K562 (cell line): ENCODE data around the gene ST6GALNAC5. TPM values are rescaled to one million over a fixed set of nuclear protein-coding genes. Genes with fewer than 3 reads are reported as not detected.

Experiments used
- ATAC-seq: fragments of 200-7000 bp; cut with Tn5 transposase; 3 replicates; pipeline ENCODE4 v1.9.1; 2020; ENCODE audit warnings: moderate library complexity
- BruUV-seq: library from RNA; stranded (reverse); fragments of 400-500 nt; replicated peaks from 2 replicates; lab custom pipeline; 2021; lab: Mats Ljungman, UMichigan
- CTCF ChIA-PET: fragments of 300-600 bp; formaldehyde crosslinking; extraction: SDS; loops from one replicate; lab custom pipeline; 2021; ENCODE audit warnings: low intra/inter-chr PET ratio; lab: Yijun Ruan, JAX
- POLR2A ChIA-PET: fragments of 300-600, 350-650 bp; sonication (Branson Sonifier 250); formaldehyde crosslinking; extraction: SDS; loops from one replicate; lab custom pipeline; 2021; ENCODE audit warnings: antibody characterized with exemption, inconsistent platforms; lab: Yijun Ruan, JAX
- DNase-seq, 4 experiments: peaks; one replicate each; pipeline versions ENCODE4 v3.0.0 to v3.0.0-alpha.2; 2011 to 2018; ENCODE audit warnings: low spot score in 3 of 4, mixed read lengths in 3 of 4; ENCODE audit errors: extremely low read depth in 1 of 4
- FAIRE-seq: peaks from 2 replicates; lab custom pipeline; 2011; peaks lifted over from hg19 to GRCh38; lab: Jason Lieb, UNC
- H2AFZ ChIP-seq: 2 replicates; pipeline ENCODE4 v1.6.0; 2011; ENCODE audit warnings: low read depth, low read length, control low read depth, inconsistent platforms
- H3K27ac ChIP-seq: fragments of 200-600 bp; 3 replicates; pipeline ENCODE4 v1.8.0; 2011; ENCODE audit warnings: low read depth, mild to moderate bottlenecking, control low read depth, inconsistent platforms, low read length, moderate library complexity, mixed read lengths; ENCODE audit errors: extremely low read depth
- H3K27me3 ChIP-seq, 2 experiments: fragments of 300-600 bp in 1 of 2; 2 replicates in 1 of 2; 3 replicates in 1 of 2; pipeline versions ENCODE4 v1.6.0 to v1.8.0; 2011; ENCODE audit warnings: inconsistent platforms in 2 of 2, low read length in 2 of 2, mild to moderate bottlenecking in 1 of 2, mixed read lengths in 1 of 2, moderate library complexity in 1 of 2; ENCODE audit not compliant: control insufficient read depth in 2 of 2, insufficient read depth in 2 of 2
- H3K36me3 ChIP-seq: fragments of 300-600 bp; 3 replicates; pipeline ENCODE4 v1.8.0; 2011; ENCODE audit warnings: mild to moderate bottlenecking, low read length, inconsistent platforms; ENCODE audit not compliant: control insufficient read depth, insufficient read depth
- H3K4me1 ChIP-seq, 2 experiments: fragments of 200-600 bp in 1 of 2; replicated peaks in 1 of 2; 2 replicates in 1 of 2; 3 replicates in 1 of 2; pipeline versions ENCODE4 v1.5.1 to v1.8.0; 2011; ENCODE audit warnings: inconsistent platforms in 2 of 2, low read length in 2 of 2, mild to moderate bottlenecking in 1 of 2, mixed read lengths in 1 of 2, moderate library complexity in 1 of 2; ENCODE audit not compliant: control insufficient read depth in 2 of 2, insufficient read depth in 2 of 2
- H3K4me2 ChIP-seq: 2 replicates; pipeline ENCODE4 v1.6.1; 2011; ENCODE audit warnings: low read length, control low read depth, inconsistent platforms, mixed read lengths; ENCODE audit not compliant: insufficient read depth
- H3K4me3 ChIP-seq: fragments of 200-600 bp; sonication (generic), shearing (Covaris generic); 2 replicates; pipeline ENCODE4 v1.5.1; 2016; ENCODE audit warnings: control low read depth, inconsistent platforms
- H3K79me2 ChIP-seq: fragments of 200-600 bp; 3 replicates; pipeline ENCODE4 v1.8.0; 2011; ENCODE audit warnings: low read length, inconsistent platforms; ENCODE audit not compliant: control insufficient read depth, insufficient read depth
- H3K9ac ChIP-seq, 2 experiments: 2 replicates each; pipeline versions ENCODE4 v1.6.0 to v1.6.1; 2011; ENCODE audit warnings: low read depth in 2 of 2, low read length in 2 of 2, control low read depth in 1 of 2, inconsistent platforms in 1 of 2, mild to moderate bottlenecking in 1 of 2, mixed read lengths in 1 of 2; ENCODE audit not compliant: insufficient read depth in 1 of 2
- H3K9me1 ChIP-seq: one replicate; pipeline ENCODE4 v1.6.0; 2011; ENCODE audit warnings: inconsistent platforms, mild to moderate bottlenecking, low read length, moderate library complexity; ENCODE audit not compliant: control insufficient read depth, insufficient read depth
- H3K9me3 ChIP-seq: replicated peaks from 2 replicates; pipeline ENCODE4 v1.5.1; 2011; ENCODE audit warnings: low read depth, low read length, inconsistent platforms; ENCODE audit not compliant: control insufficient read depth, insufficient read depth
- H4K20me1 ChIP-seq: replicated peaks from 2 replicates; pipeline ENCODE4 v1.6.1; 2011; ENCODE audit warnings: low read length, inconsistent platforms, mixed read lengths; ENCODE audit not compliant: control insufficient read depth, insufficient read depth
- ATF4 ChIP-seq: fragments of 450-650 bp; formaldehyde crosslinking; IDR thresholded peaks from 2 replicates; pipeline ENCODE4 v1.4.0; 2022; ENCODE audit warnings: mild to moderate bottlenecking, moderate library complexity
- BHLHE40 ChIP-seq: IDR thresholded peaks from 2 replicates; pipeline ENCODE4 v1.6.1; 2011; ENCODE audit warnings: low read length, improper control_type of control experiment
- ELK1 ChIP-seq: sonication (generic); formaldehyde crosslinking; IDR thresholded peaks from 2 replicates; pipeline ENCODE4 v1.8.1; 2022; ENCODE audit warnings: missing genetic modification reagents
- GABPB1 ChIP-seq: sonication (generic); formaldehyde crosslinking; IDR thresholded peaks from 2 replicates; pipeline ENCODE4 v1.8.0; 2022; ENCODE audit warnings: mild to moderate bottlenecking, missing genetic modification reagents
- GATAD2A ChIP-seq: fragments of 450-650 bp; IDR thresholded peaks from 2 replicates; pipeline ENCODE4 v1.6.1; 2017
- GTF2E2 ChIP-seq: fragments of 200-800 bp; sonication (Bioruptor generic); IDR thresholded peaks from 2 replicates; pipeline ENCODE4 v1.6.1; 2016; ENCODE audit warnings: missing genetic modification characterization, missing compliant biosample characterization
- HIVEP1 ChIP-seq: fragments of 250-450 bp; sonication (Bioruptor Pico); IDR thresholded peaks from 2 replicates; pipeline ENCODE4 v1.4.0; 2020; ENCODE audit warnings: mild to moderate bottlenecking
- NR4A1 ChIP-seq, 2 experiments: fragments of 250-450 bp in 1 of 2; fragments of 450-650 bp in 1 of 2; sonication (Bioruptor Pico) in 1 of 2; IDR thresholded peaks; 2 replicates each; pipeline versions ENCODE4 v1.4.0 to v1.6.1; 2016 to 2020; ENCODE audit warnings: mild to moderate bottlenecking in 2 of 2, missing compliant biosample characterization in 1 of 2, missing genetic modification characterization in 1 of 2, moderate library complexity in 1 of 2
- PKNOX1 ChIP-seq: fragments of 450-650 bp; IDR thresholded peaks from 2 replicates; pipeline ENCODE4 v1.6.1; 2016
- RBM17 ChIP-seq: fragments of 200-400 bp; formaldehyde crosslinking; IDR thresholded peaks from 2 replicates; pipeline ENCODE4 v1.6.1; 2017; ENCODE audit warnings: low read depth, mild to moderate bottlenecking, low read length, borderline replicate concordance
- SNIP1 ChIP-seq: fragments of 450-650 bp; IDR thresholded peaks from 2 replicates; pipeline ENCODE4 v1.7.1; 2017; ENCODE audit warnings: low read depth, mild to moderate bottlenecking
- ZBTB43 ChIP-seq: sonication (generic); formaldehyde crosslinking; IDR thresholded peaks from 2 replicates; pipeline ENCODE4 v1.8.0; 2023; ENCODE audit warnings: mild to moderate bottlenecking, missing genetic modification reagents
- ZNF224 ChIP-seq: sonication (generic); formaldehyde crosslinking; IDR thresholded peaks from 2 replicates; pipeline ENCODE4 v1.8.0; 2022; ENCODE audit warnings: mild to moderate bottlenecking, missing genetic modification reagents
- ZNF263 ChIP-seq: sonication (generic); formaldehyde crosslinking; IDR thresholded peaks from 2 replicates; pipeline ENCODE4 v1.8.0; 2022; ENCODE audit warnings: mild to moderate bottlenecking, missing genetic modification reagents, borderline replicate concordance
- ZNF277 ChIP-seq: fragments of 250-450 bp; sonication (Bioruptor Pico); IDR thresholded peaks from 2 replicates; pipeline ENCODE4 v1.8.0; 2022; ENCODE audit warnings: inconsistent platforms, mild to moderate bottlenecking, moderate library complexity, borderline replicate concordance
- ZNF431 ChIP-seq: sonication (generic); formaldehyde crosslinking; IDR thresholded peaks from 2 replicates; pipeline ENCODE4 v1.8.0; 2022; ENCODE audit warnings: mild to moderate bottlenecking, missing genetic modification reagents
- ZNF511 ChIP-seq: sonication (generic); formaldehyde crosslinking; IDR thresholded peaks from 2 replicates; pipeline ENCODE4 v1.8.0; 2022; ENCODE audit warnings: mild to moderate bottlenecking, missing genetic modification reagents
- in situ Hi-C: fragments of 300-500 bp; cut with MboI; formaldehyde crosslinking; loops from 4 replicates; pipeline ENCODE4 v1.15.0; 2018; ENCODE audit warnings: inconsistent platforms, mixed read lengths
- intact Hi-C: fragments of 100-400 bp; cut with micrococcal nuclease; formaldehyde crosslinking; loops from 2 replicates; pipeline ENCODE4 v1.14.2; 2022
- polyA plus RNA-seq, 8 experiments: library from polyadenylated mRNA; depleted of rRNA in 4 of 8; stranded (reverse) in 5 of 8; unstranded in 3 of 8; fragments of >200 nt; fragmentation: Nextera tagmentation in 2 of 8; fragmentation: Illumina TruSeq in 1 of 8; extraction: Ambion mirVana in 2 of 8; extraction: Trizol in 1 of 8; gene quantifications; 2 replicates each; pipeline versions ENCODE4 v1.2.1 to v1.2.3, GENCODE V29; 2011 to 2014; ENCODE audit warnings: inconsistent platforms in 1 of 8, missing spikeins in 1 of 8
- total RNA-seq, 7 experiments: library from RNA; depleted of rRNA in 6 of 7; stranded (reverse); fragments of >200 nt in 6 of 7; fragmentation: Illumina TruSeq in 2 of 7; extraction: Trizol in 2 of 7; gene quantifications; 2 replicates each; pipeline versions ENCODE4 v1.2.1 to v1.2.3, GENCODE V29; 2011 to 2021; ENCODE audit warnings: low replicate concordance in 1 of 7

ST6GALNAC5 gene
- total and polyA plus RNA-seq, 9 of the 15 experiments (the other 6 are each of a cell fraction or from before 2014, with no cell fraction given): 0.04 to 0.14 TPM; not detected in 7

- Histone ChIP-seq H3K79me2 (no peaks in the 10 kb centered on the region), H3K36me3 (no peaks in the 10 kb centered on the region), H3K4me1 (no peaks in the 10 kb centered on the region), H3K9me1 (no peaks in the 10 kb centered on the region), H2AFZ (no peak overlapping the region), H3K27ac (no peak overlapping the region), H3K27me3 (no peaks in the 10 kb centered on the region), H3K4me3 (no peak overlapping the region), H3K9ac (no peak overlapping the region), H3K4me2 (no peak overlapping the region), H3K9me3 (no peaks in the 10 kb centered on the region), H4K20me1 (no peaks in the 10 kb centered on the region)
- ChIA-PET CTCF (no interaction called here), POLR2A (no interaction called here)
- BruUV-seq: no TSS peak
- intact Hi-C loops (no loop called here), in situ Hi-C loops (no loop called here)
- DNase-seq (no peak), ATAC-seq (no peak), FAIRE-seq (no peak)
- TF ChIP-seq ZNF277 (CRISPR knock-in tag) (no peak), ZNF511 (CRISPR knock-in tag) (no peak), ZNF224 (CRISPR knock-in tag) (no peak), ATF4 (CRISPR knock-in tag) (no peak), NR4A1 (CRISPR knock-in tag; IDR thresholded peaks at IDR 0.05) (no peak), NR4A1 (tag; IDR thresholded peaks at IDR 0.05) (no peak), SNIP1 (no peak), RBM17 (no peak), ZNF263 (CRISPR knock-in tag) (no peak), GATAD2A (no peak), GABPB1 (CRISPR knock-in tag) (no peak), ZNF431 (CRISPR knock-in tag) (no peak), GTF2E2 (tag) (no peak), ZBTB43 (CRISPR knock-in tag) (no peak), BHLHE40 (no peak), HIVEP1 (CRISPR knock-in tag) (no peak), ELK1 (CRISPR knock-in tag) (no peak), PKNOX1 (no peak)
Observed at GRCh38 chr1:76835203-76835602, 32.1 kb upstream of the ST6GALNAC5 start.
